ENCODE results near the gene GAPT. TPM values are rescaled to one million over a fixed set of nuclear protein-coding genes. Genes with fewer than 3 reads are reported as not detected.
"Not testable (repeated sequence)": the region's sequence is repeated elsewhere in the genome, so short reads cannot be mapped to it uniquely, and the experiment has no call there.

GAPT gene
- total RNA-seq, 2 donors from 2014 or later, result 0.70 TPM; not detected in 1

- intact Hi-C loops (cut with DNase I, micrococcal nuclease), result loop anchor here in 1 of 2 donors (5.0 kb wide), 1 partner anchor 355 kb away; no protein-coding TSS in a partner anchor
- ATAC-seq (no peak), DNase-seq (no peak)
Observed at GRCh38 chr5:58497386-58497785, 6.2 kb downstream of the GAPT start.

- ATAC-seq (no peak), DNase-seq (no peak)
- intact Hi-C loops (cut with DNase I, micrococcal nuclease), result loop anchor here in 1 of 2 donors (5.0 kb wide), 1 partner anchor 354 kb away; no protein-coding TSS in a partner anchor
Observed at GRCh38 chr5:58497921-58498320, 6.7 kb downstream of the GAPT start.

- ATAC-seq (peak; percentile 42), DNase-seq (peak in 1 of 2 donors; percentile 35)
- intact Hi-C loops (cut with DNase I, micrococcal nuclease), result loop anchor here in 1 of 2 donors (5.0 kb wide), 1 partner anchor 354 kb away; no protein-coding TSS in a partner anchor
Observed at GRCh38 chr5:58498340-58498942, 7.2 kb downstream of the GAPT start.

GRCh38 chr5:58499231-58499630 lies 8.0 kb downstream of the GAPT start:
- ATAC-seq (no peak), DNase-seq (no peak)
- intact Hi-C loops (cut with DNase I, micrococcal nuclease), result loop anchor here in 1 of 2 donors (5.0 kb wide), 1 partner anchor 353 kb away; no protein-coding TSS in a partner anchor

- no peak for ATAC-seq
- no peak for DNase-seq
- intact Hi-C loops (cut with DNase I, micrococcal nuclease), result loop anchor here in 1 of 2 donors (5.0 kb wide), 1 partner anchor 352 kb away; no protein-coding TSS in a partner anchor
Observed at GRCh38 chr5:58499941-58500340, 8.7 kb downstream of the GAPT start.

- no peak for ATAC-seq
- intact Hi-C loops (cut with DNase I, micrococcal nuclease), result no loop called here
- no peak for DNase-seq
Observed at GRCh38 chr5:58501778-58502417, 10.7 kb downstream of the GAPT start.

- intact Hi-C loops (cut with DNase I, micrococcal nuclease), result no loop called here
- ATAC-seq (no peak), DNase-seq (no peak)
Observed at GRCh38 chr5:58503390-58504046, 12.3 kb downstream of the GAPT start.

GRCh38 chr5:58504766-58505165 lies 13.5 kb downstream of the GAPT start:
- intact Hi-C loops (cut with DNase I, micrococcal nuclease), result no loop called here
- ATAC-seq, result no peak
- DNase-seq, result no peak

GRCh38 chr5:58505502-58505901 lies 14.3 kb downstream of the GAPT start:
- intact Hi-C loops (cut with DNase I, micrococcal nuclease), result no loop called here
- DNase-seq, result no peak
- ATAC-seq, result no peak

- DNase-seq, result no peak
- intact Hi-C loops (cut with DNase I, micrococcal nuclease), result no loop called here
- ATAC-seq, result no peak
Observed at GRCh38 chr5:58505971-58506640, 14.9 kb downstream of the GAPT start.

GRCh38 chr5:58507715-58508114 lies 16.5 kb downstream of the GAPT start:
- intact Hi-C loops (cut with DNase I, micrococcal nuclease), result no loop called here
- no peak for DNase-seq
- no peak for ATAC-seq

- no peak for ATAC-seq
- DNase-seq, result no peak
- intact Hi-C loops (cut with DNase I, micrococcal nuclease), result no loop called here
Observed at GRCh38 chr5:58517198-58517597, 26.0 kb downstream of the GAPT start.

- ATAC-seq (no peak), DNase-seq (no peak)
- intact Hi-C loops (cut with DNase I, micrococcal nuclease), result no loop called here
Observed at GRCh38 chr5:58523956-58524355, 32.7 kb downstream of the GAPT start.

- ATAC-seq, result no peak
- no peak for DNase-seq
- intact Hi-C loops (cut with DNase I, micrococcal nuclease), result no loop called here
Observed at GRCh38 chr5:58524571-58524970, 33.3 kb downstream of the GAPT start.

GRCh38 chr5:58530942-58531490 lies 39.8 kb downstream of the GAPT start:
- no peak for DNase-seq
- intact Hi-C loops (cut with DNase I, micrococcal nuclease), result no loop called here
- no peak for ATAC-seq

- DNase-seq; intact Hi-C loops (cut with DNase I, micrococcal nuclease); ATAC-seq: not testable (repeated sequence)
Observed at GRCh38 chr5:58541935-58542334, 50.7 kb downstream of the GAPT start.

GRCh38 chr5:58542709-58543108 lies 51.5 kb downstream of the GAPT start:
- ATAC-seq, result no peak
- no peak for DNase-seq
- intact Hi-C loops (cut with DNase I, micrococcal nuclease), result no loop called here

- no peak for DNase-seq
- intact Hi-C loops (cut with DNase I, micrococcal nuclease), result no loop called here
- no peak for ATAC-seq
Observed at GRCh38 chr5:58543723-58544122, 52.5 kb downstream of the GAPT start.

GRCh38 chr5:58544195-58544594 lies 53.0 kb downstream of the GAPT start:
- ATAC-seq, result no peak
- no peak for DNase-seq
- intact Hi-C loops (cut with DNase I, micrococcal nuclease), result no loop called here
